ENCODE results near the gene AKAP17A. TPM values are rescaled to one million over a fixed set of nuclear protein-coding genes. Genes with fewer than 3 reads are reported as not detected.

The AKAP17A gene
- total and polyA plus RNA-seq, 2 of the 13 experiments (the other 11 are each of a cell fraction or from before 2014, with no cell fraction given): 20.5 to 26.5 TPM

- ATAC-seq (peak; percentile 50), DNase-seq (ENCODE audit: low spot score) (no peak), FAIRE-seq (no peak)
- Histone ChIP-seq H3K9me3 (ENCODE audit: low read length) (no peaks in the 10 kb centered on the region), H4K20me1 (ENCODE audit: insufficient read depth, low read length) (no peaks in the 10 kb centered on the region), H3K79me2 (ENCODE audit: insufficient read depth, low read length) (no peaks in the 10 kb centered on the region), H3K4me1 (ENCODE audit: insufficient read depth, low read length) (no peaks in the 10 kb centered on the region), H3K4me3 (replicated peaks in 1 of 3; ENCODE audit: insufficient read depth in 1 of 3, low read depth in 2 of 3, low read length in 3 of 3) (no peak overlapping the region), H3K4me2 (ENCODE audit: low read depth, low read length) (no peak overlapping the region), H3K27me3 (ENCODE audit: control insufficient read depth in 1 of 2, insufficient read depth in 2 of 2, low read length in 2 of 2) (no peaks in the 10 kb centered on the region), H2AFZ (ENCODE audit: low read length) (no peak overlapping the region), H3K9ac (ENCODE audit: insufficient read depth, low read depth, low read length) (no peak overlapping the region), H3K36me3 (replicated peaks in 1 of 2; ENCODE audit: control insufficient read depth in 1 of 2, insufficient read depth in 2 of 2, low read length in 2 of 2) (no peaks in the 10 kb centered on the region), H3K27ac (ENCODE audit: extremely low read length, insufficient read depth, low read length) (no peak overlapping the region)
- WGBS (ENCODE audit: low lambda C conversion rate): 70% methylated on average over 15 of the region's 18 CpGs
- in situ Hi-C loops (cut with HindIII; ENCODE audit: extremely low pct_ligation_motif_present, low pct_unique_long_range_greater_than_20kb) (no loop called here), intact Hi-C loops (cut with micrococcal nuclease; ENCODE audit: unreplicated experiment) (no loop called here)
- CTCF ChIA-PET (ENCODE audit: low intra/inter-chr PET ratio, low total read pairs): no interaction called here
- TF ChIP-seq ARNTL (CRISPR knock-in tag; IDR thresholded peaks at IDR 0.05): no peak
- TF ChIP-seq MEF2D (CRISPR knock-in tag; IDR thresholded peaks at IDR 0.05): no peak
- TF ChIP-seq ZBTB25 (CRISPR knock-in tag; IDR thresholded peaks at IDR 0.05): no peak
- TF ChIP-seq WIZ (CRISPR knock-in tag; IDR thresholded peaks at IDR 0.05): no peak
- TF ChIP-seq ZFP37 (CRISPR knock-in tag; IDR thresholded peaks at IDR 0.05; ENCODE audit: borderline replicate concordance): no peak
- no peak for TF ChIP-seq ZKSCAN1 (IDR thresholded peaks at IDR 0.05; ENCODE audit: low read length)
- no peak for TF ChIP-seq ZNF749 (CRISPR knock-in tag; IDR thresholded peaks at IDR 0.05; ENCODE audit: borderline replicate concordance)
- TF ChIP-seq ZNF121 (CRISPR knock-in tag; IDR thresholded peaks at IDR 0.05): no peak
- no peak for TF ChIP-seq ZSCAN5A (CRISPR knock-in tag; IDR thresholded peaks at IDR 0.05; ENCODE audit: borderline replicate concordance)
- TF ChIP-seq ZNF589 (CRISPR knock-in tag; conservative IDR thresholded peaks at IDR 0.05): no peak
- TF ChIP-seq TBX2 (CRISPR knock-in tag; IDR thresholded peaks at IDR 0.05; ENCODE audit: borderline replicate concordance): no peak
- TF ChIP-seq SMAD9 (CRISPR knock-in tag; IDR thresholded peaks at IDR 0.05): no peak
- TF ChIP-seq TRIM24 (CRISPR knock-in tag; IDR thresholded peaks at IDR 0.05): no peak
- TF ChIP-seq ZSCAN12 (CRISPR knock-in tag; IDR thresholded peaks at IDR 0.05): no peak
- no peak for TF ChIP-seq MED13 (CRISPR knock-in tag; IDR thresholded peaks at IDR 0.05)
- TF ChIP-seq ZBTB1 (CRISPR knock-in tag; IDR thresholded peaks at IDR 0.05; ENCODE audit: borderline replicate concordance): no peak
- no peak for TF ChIP-seq ZNF543 (CRISPR knock-in tag; IDR thresholded peaks at IDR 0.05)
- no peak for TF ChIP-seq MYC (CRISPR knock-in tag; IDR thresholded peaks at IDR 0.05; ENCODE audit: borderline replicate concordance)
- POLR2A ChIA-PET: no interaction called here
- BruUV-seq (replicated peaks): no TSS peak
Observed at GRCh38 chrX:1546691-1547251, 44.6 kb upstream of the AKAP17A start.

Data from HepG2 (cell line).